Activated T-cell treated with anti-CD3 and anti-CD28 coated beads, Interleukin-2, amount 50 U/mL, for 4 hours (primary cell): ENCODE data around the gene PSMB10. TPM values are rescaled to one million over a fixed set of nuclear protein-coding genes. Genes with fewer than 3 reads are reported as not detected.

Experiments
- ATAC-seq, 2 donors: fragments of 200-7000 bp; cut with Tn5 transposase; one replicate each; pipeline ENCODE4 v1.10.0; 2021
- DNase-seq: peaks from one replicate; pipeline ENCODE4 v3.0.0-alpha.2; 2020
- H3K27me3 Mint-ChIP-seq: one replicate; pipeline ENCODE4 v1.8.0; 2021; ENCODE audit warnings: low read depth, mixed read lengths
- H3K36me3 Mint-ChIP-seq: one replicate; pipeline ENCODE4 v1.8.0; 2022; ENCODE audit warnings: mixed read lengths; ENCODE audit not compliant: insufficient read depth
- H3K4me1 Mint-ChIP-seq: one replicate; pipeline ENCODE4 v1.8.0; 2021; ENCODE audit warnings: low read depth, mixed read lengths
- H3K4me3 Mint-ChIP-seq: one replicate; pipeline ENCODE4 v1.8.0; 2021; ENCODE audit warnings: mild to moderate bottlenecking, moderate library complexity, mixed read lengths
- H3K9me3 Mint-ChIP-seq: one replicate; pipeline ENCODE4 v1.8.0; 2021; ENCODE audit warnings: mixed read lengths
- total RNA-seq, 3 donors: library from RNA; stranded (reverse); gene quantifications; one replicate each; pipeline ENCODE4 v1.2.1, GENCODE V29; 2021

Gene PSMB10
- total RNA-seq, 3 donors from 2014 or later: 223 to 262 (median 249) TPM

GRCh38 chr16:67967183-67967957 lies 30.7 kb upstream of the PSMB10 start:
- ATAC-seq (peak; percentile 7 to 15), DNase-seq (no peak)
- peaks cover 20% of the 10 kb centered on the region for H3K4me1 Mint-ChIP-seq
- no peaks in the 10 kb centered on the region for H3K9me3 Mint-ChIP-seq
- no peaks in the 10 kb centered on the region for H3K27me3 Mint-ChIP-seq
- H3K36me3 Mint-ChIP-seq: peaks cover 3% of the 10 kb centered on the region
- H3K4me3 Mint-ChIP-seq: peak overlapping the region; percentile 97

- ATAC-seq (no peak), DNase-seq (no peak)
- Mint-ChIP-seq H3K9me3 (no peaks in the 10 kb centered on the region), H3K4me3 (peak overlapping the region; percentile 97), H3K27me3 (no peaks in the 10 kb centered on the region), H3K4me1 (peaks cover 20% of the 10 kb centered on the region), H3K36me3 (peaks cover 3% of the 10 kb centered on the region)
Observed at GRCh38 chr16:67966549-67967182, 30.0 kb upstream of the PSMB10 start.

GRCh38 chr16:67965668-67966548 lies 29.3 kb upstream of the PSMB10 start:
- no peak for ATAC-seq
- H3K4me3 Mint-ChIP-seq: no peak overlapping the region
- no peaks in the 10 kb centered on the region for H3K27me3 Mint-ChIP-seq
- H3K4me1 Mint-ChIP-seq: peaks cover 20% of the 10 kb centered on the region
- no peaks in the 10 kb centered on the region for H3K9me3 Mint-ChIP-seq
- H3K36me3 Mint-ChIP-seq: peaks cover 7% of the 10 kb centered on the region
- DNase-seq: no peak

GRCh38 chr16:67964477-67965131 lies 28.0 kb upstream of the PSMB10 start:
- ATAC-seq: no peak
- no peak for DNase-seq
- peaks cover 18% of the 10 kb centered on the region for H3K4me1 Mint-ChIP-seq
- H3K27me3 Mint-ChIP-seq: no peaks in the 10 kb centered on the region
- no peaks in the 10 kb centered on the region for H3K9me3 Mint-ChIP-seq
- peaks cover 10% of the 10 kb centered on the region for H3K36me3 Mint-ChIP-seq
- no peak overlapping the region for H3K4me3 Mint-ChIP-seq

GRCh38 chr16:67963662-67964321 lies 27.1 kb upstream of the PSMB10 start:
- no peak overlapping the region for H3K4me3 Mint-ChIP-seq

GRCh38 chr16:67963292-67963661 lies 26.6 kb upstream of the PSMB10 start:
- DNase-seq (no peak), ATAC-seq (no peak)
- no peak overlapping the region for H3K4me3 Mint-ChIP-seq
- no peaks in the 10 kb centered on the region for H3K9me3 Mint-ChIP-seq
- peaks cover 12% of the 10 kb centered on the region for H3K36me3 Mint-ChIP-seq
- H3K27me3 Mint-ChIP-seq: no peaks in the 10 kb centered on the region
- H3K4me1 Mint-ChIP-seq: peaks cover 15% of the 10 kb centered on the region

More at GRCh38 chr16:67963662-67964321, 27.1 kb upstream of the PSMB10 start:
- Mint-ChIP-seq H3K4me1 (peaks cover 15% of the 10 kb centered on the region), H3K9me3 (no peaks in the 10 kb centered on the region), H3K36me3 (peaks cover 10% of the 10 kb centered on the region), H3K27me3 (no peaks in the 10 kb centered on the region)
- DNase-seq (no peak), ATAC-seq (no peak)

GRCh38 chr16:67962135-67962534 lies 25.5 kb upstream of the PSMB10 start:
- no peak overlapping the region for H3K4me3 Mint-ChIP-seq
- no peaks in the 10 kb centered on the region for H3K9me3 Mint-ChIP-seq
- no peak for ATAC-seq
- DNase-seq: no peak
- H3K36me3 Mint-ChIP-seq: peaks cover 14% of the 10 kb centered on the region
- H3K4me1 Mint-ChIP-seq: peaks cover 8% of the 10 kb centered on the region
- no peaks in the 10 kb centered on the region for H3K27me3 Mint-ChIP-seq

- peaks cover 14% of the 10 kb centered on the region for H3K36me3 Mint-ChIP-seq
- H3K9me3 Mint-ChIP-seq: no peaks in the 10 kb centered on the region
- H3K27me3 Mint-ChIP-seq: no peaks in the 10 kb centered on the region
- DNase-seq (no peak), ATAC-seq (no peak)
- H3K4me1 Mint-ChIP-seq: peaks cover 2% of the 10 kb centered on the region
- H3K4me3 Mint-ChIP-seq: no peak overlapping the region
Observed at GRCh38 chr16:67961551-67961957, 24.9 kb upstream of the PSMB10 start.

GRCh38 chr16:67959536-67960329 lies 23.1 kb upstream of the PSMB10 start:
- Mint-ChIP-seq H3K9me3 (no peaks in the 10 kb centered on the region), H3K27me3 (no peaks in the 10 kb centered on the region), H3K4me1 (no peaks in the 10 kb centered on the region), H3K36me3 (peaks cover 14% of the 10 kb centered on the region), H3K4me3 (no peak overlapping the region)
- ATAC-seq (no peak), DNase-seq (no peak)

- ATAC-seq: no peak
- H3K9me3 Mint-ChIP-seq: no peaks in the 10 kb centered on the region
- peaks cover 11% of the 10 kb centered on the region for H3K36me3 Mint-ChIP-seq
- no peak overlapping the region for H3K4me3 Mint-ChIP-seq
- H3K4me1 Mint-ChIP-seq: no peaks in the 10 kb centered on the region
- DNase-seq: no peak
- no peaks in the 10 kb centered on the region for H3K27me3 Mint-ChIP-seq
Observed at GRCh38 chr16:67957622-67958021, 21.0 kb upstream of the PSMB10 start.

- DNase-seq (no peak), ATAC-seq (no peak)
- H3K4me1 Mint-ChIP-seq: no peaks in the 10 kb centered on the region
- H3K27me3 Mint-ChIP-seq: no peaks in the 10 kb centered on the region
- H3K9me3 Mint-ChIP-seq: no peaks in the 10 kb centered on the region
- no peak overlapping the region for H3K4me3 Mint-ChIP-seq
- peaks cover 9% of the 10 kb centered on the region for H3K36me3 Mint-ChIP-seq
Observed at GRCh38 chr16:67954421-67955196, 18.0 kb upstream of the PSMB10 start.

- no peak for DNase-seq
- Mint-ChIP-seq H3K36me3 (peaks cover 9% of the 10 kb centered on the region), H3K4me3 (no peak overlapping the region), H3K4me1 (no peaks in the 10 kb centered on the region), H3K27me3 (no peaks in the 10 kb centered on the region), H3K9me3 (no peaks in the 10 kb centered on the region)
- no peak for ATAC-seq
Observed at GRCh38 chr16:67953641-67954375, 17.2 kb upstream of the PSMB10 start.
